DOHH2 (cell line): ENCODE data around the gene MOCS3.

Experiments used
- H3F3A ChIP-seq: fragments of 200-600 bp; sonication (generic), shearing (Covaris generic); 2 replicates; pipeline ENCODE4 v1.6.0; 2016; ENCODE audit warnings: antibody characterized with exemption, mild to moderate bottlenecking; ENCODE audit not compliant: control insufficient read depth, insufficient read depth
- H3K27ac ChIP-seq: fragments of 200-600 bp; sonication (generic); 2 replicates; pipeline ENCODE4 v1.5.1; 2014; ENCODE audit warnings: low read depth, mild to moderate bottlenecking, low read length, moderate library complexity
- H3K27me3 ChIP-seq: fragments of 200-600 bp; sonication (generic); 2 replicates; pipeline ENCODE4 v1.6.1; 2014; ENCODE audit warnings: mild to moderate bottlenecking, low read length, mixed read lengths; ENCODE audit not compliant: control insufficient read depth
- H3K36me3 ChIP-seq: fragments of 200-600 bp; sonication (generic); 2 replicates; pipeline ENCODE4 v1.6.1; 2014; ENCODE audit warnings: mild to moderate bottlenecking, low read length, moderate library complexity, mixed read lengths; ENCODE audit not compliant: control insufficient read depth
- H3K4me1 ChIP-seq: fragments of 200-600 bp; sonication (generic); 2 replicates; pipeline ENCODE4 v1.6.1; 2014; ENCODE audit warnings: mild to moderate bottlenecking, low read length, mixed read lengths; ENCODE audit not compliant: control insufficient read depth
- H3K4me2 ChIP-seq: fragments of 200-600 bp; sonication (generic); 2 replicates; pipeline ENCODE4 v1.6.0; 2014; ENCODE audit warnings: mild to moderate bottlenecking, low read length, moderate library complexity
- H3K4me3 ChIP-seq: fragments of 200-600 bp; sonication (generic); 2 replicates; pipeline ENCODE4 v1.5.1; 2014; ENCODE audit warnings: mild to moderate bottlenecking, low read length, mixed read lengths
- H3K79me2 ChIP-seq: fragments of 200-600 bp; sonication (generic); 2 replicates; pipeline ENCODE4 v1.6.1; 2014; ENCODE audit warnings: mild to moderate bottlenecking, low read length, mixed read lengths; ENCODE audit not compliant: control insufficient read depth
- H3K9me2 ChIP-seq: fragments of 200-600 bp; sonication (generic); replicated peaks from 2 replicates; pipeline ENCODE4 v1.6.1; 2014; ENCODE audit warnings: mild to moderate bottlenecking, low read length, mixed read lengths; ENCODE audit not compliant: control insufficient read depth
- H3K9me3 ChIP-seq: fragments of 200-600 bp; sonication (generic); 2 replicates; pipeline ENCODE4 v1.6.1; 2014; ENCODE audit warnings: antibody characterized with exemption, low read length, mixed read lengths; ENCODE audit not compliant: control insufficient read depth, insufficient read depth
- H4K20me1 ChIP-seq: fragments of 200-600 bp; sonication (generic); 2 replicates; pipeline ENCODE4 v1.6.0; 2014; ENCODE audit warnings: low read depth, mild to moderate bottlenecking, antibody characterized with exemption, low read length, moderate library complexity; ENCODE audit not compliant: control insufficient read depth, insufficient read depth
- EZH2phosphoT487 ChIP-seq: fragments of 200-600 bp; sonication (generic); IDR thresholded peaks from 2 replicates; pipeline ENCODE4 v1.6.1; 2017; ENCODE audit warnings: borderline replicate concordance, mild to moderate bottlenecking, antibody characterized with exemption, low read length, moderate library complexity, mixed read lengths
- TF ChIP-seq, protein P1 (sequence below): fragments of 200-600 bp; sonication (generic); IDR thresholded peaks from one replicate; pipeline ENCODE4 v1.5.1; 2014; ENCODE audit warnings: antibody characterized with exemption, mild to moderate bottlenecking, low read depth, low read length; ENCODE audit not compliant: poor library complexity, severe bottlenecking

Gene MOCS3

DNA sequence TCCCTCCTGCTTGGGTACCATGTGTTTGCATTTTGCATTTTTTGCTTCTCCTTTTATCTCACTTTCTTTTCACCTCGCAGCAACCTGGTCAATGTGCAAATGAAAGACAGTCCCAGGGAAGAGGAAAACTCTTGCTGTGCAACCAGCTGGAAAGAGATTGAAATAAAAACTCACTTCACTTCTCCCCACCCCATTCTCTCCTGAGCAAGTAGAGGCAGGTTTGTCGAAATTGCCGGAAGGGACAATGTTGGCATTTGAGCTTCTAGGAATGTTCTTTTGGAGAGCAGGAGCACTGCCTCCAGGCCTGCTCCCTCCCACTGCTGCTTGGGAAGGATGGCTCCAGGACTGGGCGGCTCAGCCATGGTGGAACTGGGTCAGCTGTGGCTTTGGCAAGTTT, 33.7 kb downstream of the MOCS3 start:
- peaks cover 6% of the 10 kb centered on the region for H3F3A ChIP-seq
- H3K79me2 ChIP-seq, result no peaks in the 10 kb centered on the region
- H3K36me3 ChIP-seq, result no peaks in the 10 kb centered on the region
- peaks cover 9% of the 10 kb centered on the region; the same call in 1 of the 2 replicates for H3K9me3 ChIP-seq
- no peaks in the 10 kb centered on the region for H3K9me2 ChIP-seq
- H3K27me3 ChIP-seq, result peaks cover 11% of the 10 kb centered on the region
- H4K20me1 ChIP-seq, result no peaks in the 10 kb centered on the region
- H3K4me3 ChIP-seq, result no peak overlapping the region
- H3K4me2 ChIP-seq, result peak overlapping the region; percentile 29; the same call in 1 of the 2 replicates
- TF ChIP-seq, protein P1, sequence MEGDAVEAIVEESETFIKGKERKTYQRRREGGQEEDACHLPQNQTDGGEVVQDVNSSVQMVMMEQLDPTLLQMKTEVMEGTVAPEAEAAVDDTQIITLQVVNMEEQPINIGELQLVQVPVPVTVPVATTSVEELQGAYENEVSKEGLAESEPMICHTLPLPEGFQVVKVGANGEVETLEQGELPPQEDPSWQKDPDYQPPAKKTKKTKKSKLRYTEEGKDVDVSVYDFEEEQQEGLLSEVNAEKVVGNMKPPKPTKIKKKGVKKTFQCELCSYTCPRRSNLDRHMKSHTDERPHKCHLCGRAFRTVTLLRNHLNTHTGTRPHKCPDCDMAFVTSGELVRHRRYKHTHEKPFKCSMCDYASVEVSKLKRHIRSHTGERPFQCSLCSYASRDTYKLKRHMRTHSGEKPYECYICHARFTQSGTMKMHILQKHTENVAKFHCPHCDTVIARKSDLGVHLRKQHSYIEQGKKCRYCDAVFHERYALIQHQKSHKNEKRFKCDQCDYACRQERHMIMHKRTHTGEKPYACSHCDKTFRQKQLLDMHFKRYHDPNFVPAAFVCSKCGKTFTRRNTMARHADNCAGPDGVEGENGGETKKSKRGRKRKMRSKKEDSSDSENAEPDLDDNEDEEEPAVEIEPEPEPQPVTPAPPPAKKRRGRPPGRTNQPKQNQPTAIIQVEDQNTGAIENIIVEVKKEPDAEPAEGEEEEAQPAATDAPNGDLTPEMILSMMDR, result no peak
- TF ChIP-seq EZH2phosphoT487, result no peak
- H3K4me1 ChIP-seq, result peaks cover 12% of the 10 kb centered on the region
- H3K27ac ChIP-seq, result no peak overlapping the region

DNA sequence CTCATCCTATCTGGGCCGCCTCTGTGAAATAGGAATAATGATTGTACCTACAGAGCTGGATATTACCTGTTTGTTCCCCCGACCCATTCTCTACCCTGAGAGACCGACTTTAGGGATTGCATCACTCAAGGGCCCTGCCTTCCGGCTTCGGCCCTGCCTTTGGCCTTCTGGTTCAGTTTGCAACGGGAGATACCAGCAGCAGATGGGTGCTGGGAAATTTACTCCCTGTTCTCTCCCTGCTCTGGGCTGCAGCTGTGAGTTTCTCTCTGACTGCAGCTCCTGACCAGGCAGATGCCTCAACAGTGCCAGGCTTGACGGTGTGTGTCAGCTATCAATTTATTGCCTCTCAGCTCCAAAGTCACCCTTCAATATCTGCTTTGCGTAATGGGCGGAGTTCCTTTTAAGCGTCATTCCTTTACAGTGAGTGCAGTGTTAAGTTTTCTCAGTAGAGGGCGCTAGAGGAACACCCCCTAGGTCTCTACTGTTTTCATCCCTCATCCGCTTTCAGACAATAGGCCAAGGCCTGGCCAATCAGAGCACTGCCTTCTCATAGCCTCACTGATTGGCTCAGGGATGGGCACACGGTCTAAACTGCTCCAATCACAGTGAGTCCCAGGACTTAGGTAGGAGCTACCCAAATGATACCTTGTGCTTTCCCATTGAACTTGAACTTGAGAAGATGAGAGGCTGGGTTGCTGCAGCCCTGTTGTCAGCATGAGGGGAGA, 34.3 kb downstream of the MOCS3 start:
- Histone ChIP-seq H3K36me3 (no peaks in the 10 kb centered on the region), H4K20me1 (no peaks in the 10 kb centered on the region), H3K79me2 (no peaks in the 10 kb centered on the region), H3K9me3 (peaks cover 9% of the 10 kb centered on the region; the same call in 1 of the 2 replicates), H3K27ac (no peak overlapping the region), H3K27me3 (peaks cover 14% of the 10 kb centered on the region), H3K4me2 (peak overlapping the region; percentile 29; the same call in 1 of the 2 replicates), H3K4me1 (peaks cover 12% of the 10 kb centered on the region), H3K9me2 (no peaks in the 10 kb centered on the region), H3K4me3 (no peak overlapping the region), H3F3A (peaks cover 6% of the 10 kb centered on the region)
- TF ChIP-seq, protein P1, result peak; percentile 88
- no peak for TF ChIP-seq EZH2phosphoT487

DNA sequence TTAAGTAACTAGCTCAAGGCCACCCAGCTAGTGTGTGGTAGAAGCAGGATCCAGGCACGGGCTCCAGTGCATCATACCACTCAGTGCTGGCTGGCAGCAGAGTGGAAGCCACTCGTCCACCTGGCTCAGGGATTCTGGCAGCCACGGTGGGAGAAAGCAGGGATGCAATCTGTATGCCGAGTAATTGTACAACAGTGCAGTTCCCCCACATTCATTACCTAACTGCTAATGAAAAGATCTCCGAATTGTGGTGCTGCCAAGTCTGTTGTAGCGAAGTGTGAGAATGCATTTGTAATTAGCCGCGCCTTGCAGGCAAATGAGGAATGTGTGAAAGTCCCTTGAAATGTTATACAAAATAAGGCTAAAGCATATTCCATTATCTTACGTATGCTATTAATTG, 35.3 kb downstream of the MOCS3 start:
- Histone ChIP-seq H3F3A (peaks cover 6% of the 10 kb centered on the region), H3K27ac (no peak overlapping the region)
- TF ChIP-seq, protein P1, result no peak
- TF ChIP-seq EZH2phosphoT487, result no peak

More for the DNA sequence above, 35.3 kb downstream of the MOCS3 start:
- H3K4me3 ChIP-seq, result no peak overlapping the region
- H3K9me2 ChIP-seq, result no peaks in the 10 kb centered on the region
- H3K79me2 ChIP-seq, result no peaks in the 10 kb centered on the region
- peaks cover 12% of the 10 kb centered on the region for H3K4me1 ChIP-seq
- no peak overlapping the region for H3K4me2 ChIP-seq
- H3K36me3 ChIP-seq, result no peaks in the 10 kb centered on the region
- peaks cover 16% of the 10 kb centered on the region for H3K27me3 ChIP-seq
- peaks cover 9% of the 10 kb centered on the region; the same call in 1 of the 2 replicates for H3K9me3 ChIP-seq
- no peaks in the 10 kb centered on the region for H4K20me1 ChIP-seq
